ENCODE data around the gene SRGAP1. TPM values are rescaled to one million over a fixed set of nuclear protein-coding genes. Genes with fewer than 3 reads are reported as not detected.
"Not testable (repeated sequence)": the region's sequence is repeated elsewhere in the genome, so short reads cannot be mapped to it uniquely, and the experiment has no call there.

The SRGAP1 gene
- polyA plus RNA-seq, 1 donor: 29.7 TPM

DNA sequence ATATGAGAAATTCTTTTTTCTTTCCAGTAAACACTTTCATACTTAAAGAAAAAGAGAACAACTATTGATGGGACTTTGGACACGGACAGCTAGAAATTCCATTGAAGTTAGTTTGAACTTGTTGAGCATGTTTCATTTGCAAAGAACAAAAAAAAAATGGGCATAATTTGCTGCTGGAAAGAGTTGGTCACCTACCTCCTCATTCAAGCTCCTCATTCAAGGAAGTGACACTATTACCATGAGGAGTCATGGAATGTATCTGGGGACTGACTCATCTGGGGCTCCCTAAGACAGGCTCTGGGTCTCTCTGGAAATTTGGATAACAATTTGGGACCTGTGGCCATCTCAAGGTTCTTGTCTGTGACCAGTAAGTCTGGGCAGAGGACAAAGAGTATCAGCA, 327.2 kb downstream of the SRGAP1 start:
- DNase-seq: no peak

DNA sequence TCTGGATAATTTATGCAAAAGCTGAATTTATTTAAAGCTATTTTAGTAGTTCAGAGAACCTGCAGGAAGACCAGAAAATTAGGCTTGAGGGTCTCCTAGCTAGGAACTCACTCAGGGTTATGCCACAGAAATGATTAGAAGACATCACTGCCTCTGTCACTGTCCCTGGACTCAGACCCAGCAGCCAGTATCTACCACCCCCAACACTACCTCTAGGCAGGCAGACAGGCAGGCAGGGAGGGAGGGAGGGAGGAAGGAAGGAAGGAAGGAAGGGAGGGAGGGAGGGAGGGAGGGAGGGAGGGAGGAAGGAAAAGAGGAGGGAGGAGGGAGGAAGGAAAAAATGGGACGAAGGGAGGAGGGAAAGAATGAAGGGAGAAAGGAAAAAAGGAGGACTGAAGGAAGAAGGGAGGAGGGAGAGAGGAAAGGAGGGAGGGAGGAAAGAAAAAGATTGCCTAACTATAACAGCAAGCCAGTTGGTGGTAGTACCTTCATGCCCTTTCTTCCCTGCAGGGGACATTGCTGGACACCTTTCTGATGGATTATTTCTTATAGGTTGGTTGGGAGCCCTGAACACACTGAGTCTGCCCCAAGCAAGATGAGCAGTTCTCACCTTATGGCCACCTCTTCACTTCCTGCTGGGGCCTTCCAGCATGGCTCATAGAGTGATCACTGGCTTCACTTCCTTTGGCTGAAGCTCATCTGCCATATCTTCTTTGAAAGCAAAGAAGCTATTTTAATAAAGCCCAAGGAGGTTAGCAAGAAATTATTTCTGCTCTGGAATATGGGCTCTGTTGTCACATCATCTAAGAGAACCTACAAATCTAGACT, 327.9 kb downstream of the SRGAP1 start:
- DNase-seq: no peak

DNA sequence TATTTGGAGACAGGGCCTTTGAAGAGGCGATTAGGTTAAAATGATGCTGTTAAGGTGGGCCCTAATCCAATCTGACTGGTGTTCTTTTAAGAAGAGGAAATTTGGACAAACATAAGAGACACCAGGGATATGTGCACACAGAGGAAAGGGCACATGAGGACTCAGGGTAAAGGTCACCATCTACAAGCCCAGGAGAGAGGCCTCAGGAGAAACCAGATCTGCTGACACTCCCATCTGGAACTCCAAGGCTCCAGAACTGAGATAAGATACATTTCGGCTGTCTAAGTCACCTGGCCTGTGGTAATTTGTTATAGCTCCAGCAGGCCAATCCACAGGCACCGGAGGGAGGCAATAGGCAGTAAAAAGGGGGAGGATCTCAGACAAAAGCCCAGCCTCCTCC, 329.0 kb downstream of the SRGAP1 start:
- no peak for DNase-seq

DNA sequence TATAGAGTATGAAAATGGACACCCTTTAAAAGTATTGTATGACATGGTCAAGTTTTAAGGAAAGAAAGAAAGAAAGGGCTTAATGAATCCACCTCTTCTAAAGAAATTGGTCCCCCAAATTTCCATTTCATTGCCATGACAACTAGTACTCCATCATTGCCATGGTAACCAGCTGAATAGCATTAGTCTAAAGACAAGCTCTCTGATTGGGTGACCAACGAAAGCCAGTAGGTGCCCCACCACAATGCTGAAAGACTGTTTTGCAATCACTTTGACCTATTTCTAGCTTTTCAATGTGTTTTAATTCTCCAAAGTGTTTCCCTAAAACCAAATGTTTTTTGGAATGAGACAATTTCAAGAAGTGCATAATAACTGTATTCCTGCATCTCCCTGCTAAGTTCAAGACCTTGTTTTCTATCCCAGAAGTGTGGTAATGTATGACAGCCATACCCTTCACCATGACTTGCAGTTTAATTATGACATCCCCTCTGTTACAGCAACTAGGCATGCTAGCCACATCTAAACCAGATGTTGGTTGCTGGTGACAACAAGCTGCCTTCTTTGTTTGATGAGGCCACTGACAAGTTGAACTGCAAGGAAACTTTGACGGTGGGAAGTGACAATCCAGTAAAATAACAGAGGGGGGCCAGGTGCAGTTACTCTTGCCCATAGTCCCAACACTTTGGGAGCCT, 330.9 kb downstream of the SRGAP1 start:
- DNase-seq: no peak

DNA sequence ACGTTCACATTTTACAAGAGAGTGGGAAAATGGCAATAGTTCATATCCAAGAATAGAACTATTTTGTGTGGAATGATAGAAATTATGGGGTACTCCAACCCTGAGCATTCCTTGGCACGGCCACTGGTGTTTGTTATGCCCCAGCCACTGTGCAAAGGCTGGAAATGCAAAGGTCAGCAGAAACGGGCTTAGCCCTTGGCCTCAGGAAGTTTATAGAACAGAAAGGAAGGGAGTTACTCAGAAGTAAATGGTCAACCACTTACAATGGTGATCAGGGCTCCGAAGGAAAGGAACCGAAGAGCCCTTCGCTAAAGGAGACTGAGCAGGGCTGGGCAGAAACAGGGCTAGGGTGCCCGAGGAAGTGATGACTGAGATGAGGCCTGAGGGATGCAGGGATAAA, 332.5 kb downstream of the SRGAP1 start:
- no peak for DNase-seq

DNA sequence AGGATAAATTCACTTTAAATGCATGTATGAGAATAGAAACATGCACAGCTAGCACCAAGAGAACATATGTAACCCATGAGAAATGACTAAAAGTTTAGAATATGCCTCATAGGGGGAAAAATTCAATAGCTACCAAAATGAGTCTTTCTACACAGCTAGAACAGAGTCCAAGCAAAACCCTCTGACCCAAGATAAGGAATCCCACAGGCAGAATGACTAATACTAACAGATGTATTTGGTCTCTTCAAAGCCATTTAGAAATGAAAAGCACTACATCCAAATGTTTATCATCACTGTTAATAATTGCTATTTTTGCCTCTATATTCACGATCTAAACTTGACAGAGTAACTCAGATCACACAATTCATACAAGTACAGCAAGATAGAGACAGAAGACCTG, 333.6 kb downstream of the SRGAP1 start:
- no peak for DNase-seq

DNA sequence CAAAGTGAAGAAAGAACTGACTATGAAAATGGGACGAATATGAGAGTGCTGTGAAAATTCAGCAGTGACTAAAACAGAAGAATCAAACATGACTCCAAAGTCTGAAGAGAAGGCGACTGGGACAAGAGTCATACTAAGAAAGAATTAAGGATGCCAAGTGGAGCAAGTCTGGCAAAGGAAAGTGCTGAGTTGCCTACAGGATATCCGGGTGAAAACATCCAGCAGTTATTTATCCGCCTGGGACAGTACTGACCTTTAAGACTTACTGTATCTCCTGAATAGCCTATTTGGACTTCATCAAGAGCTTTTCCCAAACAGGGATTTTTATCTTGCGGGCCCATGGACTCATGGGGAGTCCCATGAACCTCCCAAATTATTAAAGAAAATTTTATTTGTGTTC, 336.5 kb downstream of the SRGAP1 start:
- no peak for DNase-seq

DNA sequence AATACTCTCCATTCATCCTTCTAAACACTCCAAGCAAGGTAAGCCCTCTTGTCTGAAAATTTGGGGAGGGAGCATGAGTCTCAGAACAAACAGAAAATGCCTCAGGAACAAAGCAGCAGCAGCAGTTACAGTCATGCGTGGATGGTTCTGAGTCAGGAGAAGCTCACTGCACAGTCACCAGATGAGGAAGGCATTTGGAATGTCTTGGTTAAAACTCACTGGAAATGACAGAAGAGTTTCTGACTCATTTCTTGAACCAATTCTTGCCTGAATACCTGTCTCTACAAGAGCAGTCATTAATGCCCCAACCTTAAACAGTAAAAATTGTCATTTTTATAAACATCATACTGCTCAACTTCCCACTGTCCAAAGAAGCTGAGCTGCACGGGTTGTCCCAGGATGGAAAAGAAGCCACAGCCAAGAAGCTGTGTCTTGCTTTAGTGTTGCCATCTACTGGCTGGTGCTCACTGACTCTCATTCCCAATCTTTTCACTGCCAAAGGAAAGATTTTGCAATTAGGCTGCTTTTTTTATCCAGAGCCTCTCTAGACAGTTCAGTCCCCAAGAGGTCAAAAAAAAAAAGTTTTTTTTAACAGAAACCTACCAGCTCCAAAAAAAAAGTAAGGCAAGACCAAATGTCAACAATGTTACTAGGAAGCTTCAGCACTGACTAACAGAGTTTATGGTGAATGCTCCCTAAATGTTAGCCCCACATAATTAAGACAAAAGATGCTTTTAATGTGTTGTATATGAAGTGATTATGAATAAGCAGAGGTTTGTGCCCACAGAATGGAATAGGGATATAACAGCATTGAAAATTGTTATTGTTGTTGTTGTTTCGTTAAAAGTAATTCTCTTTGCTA, 337.2 kb downstream of the SRGAP1 start:
- DNase-seq: peak; percentile 62

DNA sequence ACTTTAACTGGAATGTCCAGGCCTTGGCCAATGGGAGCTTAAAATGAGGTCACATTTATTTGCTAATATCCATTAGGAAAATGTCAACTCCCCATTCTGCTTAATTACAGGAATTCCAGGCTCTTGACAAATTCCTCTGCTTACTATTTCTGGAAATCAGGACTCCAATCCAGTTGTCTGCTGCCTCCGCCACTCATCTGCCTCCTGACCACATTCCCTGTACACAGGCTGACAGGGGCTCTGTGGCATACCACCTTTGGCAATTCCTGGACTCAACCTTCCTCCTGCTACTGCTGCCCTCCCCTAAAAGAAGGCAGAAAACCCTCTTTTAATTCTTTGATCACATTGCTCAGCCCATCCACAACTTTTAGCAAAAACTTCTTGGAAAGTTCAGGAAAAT, 339.7 kb downstream of the SRGAP1 start:
- no peak for DNase-seq

DNA sequence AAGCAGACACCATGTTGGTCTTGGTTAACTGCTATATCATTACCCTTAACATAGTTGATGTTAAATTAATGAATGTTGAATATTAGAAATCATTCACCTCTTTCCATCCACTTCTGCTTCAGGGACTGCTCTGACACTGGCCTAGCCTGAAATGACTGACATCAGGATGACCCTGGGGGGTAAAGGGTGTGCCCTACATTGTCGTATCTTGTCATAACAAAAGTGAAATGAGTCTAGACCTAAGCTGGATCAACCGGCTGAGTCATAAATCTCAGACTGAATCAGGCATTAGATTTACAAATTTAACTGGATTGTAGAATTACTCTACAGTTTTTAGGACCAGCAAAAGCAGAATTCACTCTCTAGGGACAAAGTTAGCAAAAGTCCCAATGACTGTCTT, 342.3 kb downstream of the SRGAP1 start:
- no peak for DNase-seq

DNA sequence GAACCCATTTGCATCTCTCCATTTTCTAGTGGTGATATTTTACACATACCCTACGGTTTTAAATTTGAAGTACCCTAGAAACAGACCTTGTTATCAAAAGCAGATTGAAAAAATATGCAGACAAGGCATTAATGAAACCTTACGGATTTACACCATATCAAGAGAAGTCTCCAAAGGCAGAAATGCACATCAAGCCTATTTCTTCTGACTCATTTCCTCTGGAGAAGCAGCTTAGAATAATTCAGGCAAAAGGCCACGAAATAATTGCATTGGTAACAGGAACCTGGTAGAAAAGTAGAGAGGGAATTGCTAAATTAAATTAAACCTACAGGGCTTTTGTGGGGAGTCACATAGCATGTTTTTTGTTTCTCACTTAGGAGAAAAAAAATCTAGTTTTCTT, 342.9 kb downstream of the SRGAP1 start:
- no peak for DNase-seq

DNA sequence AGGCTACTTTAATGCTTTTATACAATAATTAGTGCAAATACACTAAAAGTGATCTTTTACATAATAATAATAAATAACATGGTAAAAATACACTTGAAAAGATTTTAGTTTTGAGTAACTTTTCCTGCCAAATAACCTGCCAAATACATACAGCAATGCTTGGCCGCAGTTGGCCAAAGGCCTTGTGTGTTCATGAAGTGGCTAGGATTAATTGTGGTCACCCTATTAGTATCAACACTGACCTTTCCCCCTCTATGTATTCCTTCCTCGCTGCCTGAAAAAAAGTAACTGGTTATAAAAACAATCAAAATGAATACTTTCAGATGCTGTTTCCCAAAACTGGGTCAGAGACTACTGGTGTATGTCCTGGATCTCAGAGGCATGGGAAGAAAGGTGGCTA, 343.3 kb downstream of the SRGAP1 start:
- no peak for DNase-seq

DNA sequence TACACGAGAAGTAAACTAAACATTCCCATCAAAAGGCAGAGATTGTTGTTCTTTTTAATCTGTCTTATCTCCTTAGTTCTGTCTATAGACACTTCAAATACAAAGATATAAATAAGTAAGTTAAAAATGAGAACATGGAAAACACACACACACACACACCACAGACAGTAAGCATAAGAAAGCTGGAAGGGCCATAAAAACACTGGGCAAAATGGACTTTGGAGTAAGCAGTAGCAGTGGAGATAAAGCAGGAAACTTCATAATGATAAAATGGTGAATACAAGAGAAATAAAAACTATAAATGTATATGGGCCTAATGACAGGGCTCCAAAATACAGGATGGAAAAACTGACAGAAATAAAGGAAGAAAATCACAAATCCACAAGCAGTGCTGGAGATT, 345.0 kb downstream of the SRGAP1 start:
- DNase-seq: no peak

DNA sequence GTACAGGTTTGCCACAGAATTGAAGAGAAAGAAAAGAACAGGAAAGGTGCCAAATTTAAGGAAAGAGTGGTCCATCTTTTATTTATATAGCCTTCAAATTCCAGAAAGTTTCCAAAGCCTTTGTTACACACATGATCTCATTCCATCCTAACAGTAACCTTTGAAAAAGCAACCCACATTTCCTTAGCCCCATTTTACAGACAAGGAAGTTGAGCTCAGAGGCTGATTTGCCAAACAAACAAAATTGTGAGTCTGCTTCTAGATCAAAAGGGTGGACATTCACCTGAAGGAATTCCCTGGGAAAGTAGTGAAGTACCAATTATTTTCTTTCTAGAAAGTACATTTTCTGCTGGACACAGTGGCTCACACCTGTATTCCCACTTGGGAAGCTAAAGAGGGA, 345.6 kb downstream of the SRGAP1 start:
- DNase-seq: no peak

DNA sequence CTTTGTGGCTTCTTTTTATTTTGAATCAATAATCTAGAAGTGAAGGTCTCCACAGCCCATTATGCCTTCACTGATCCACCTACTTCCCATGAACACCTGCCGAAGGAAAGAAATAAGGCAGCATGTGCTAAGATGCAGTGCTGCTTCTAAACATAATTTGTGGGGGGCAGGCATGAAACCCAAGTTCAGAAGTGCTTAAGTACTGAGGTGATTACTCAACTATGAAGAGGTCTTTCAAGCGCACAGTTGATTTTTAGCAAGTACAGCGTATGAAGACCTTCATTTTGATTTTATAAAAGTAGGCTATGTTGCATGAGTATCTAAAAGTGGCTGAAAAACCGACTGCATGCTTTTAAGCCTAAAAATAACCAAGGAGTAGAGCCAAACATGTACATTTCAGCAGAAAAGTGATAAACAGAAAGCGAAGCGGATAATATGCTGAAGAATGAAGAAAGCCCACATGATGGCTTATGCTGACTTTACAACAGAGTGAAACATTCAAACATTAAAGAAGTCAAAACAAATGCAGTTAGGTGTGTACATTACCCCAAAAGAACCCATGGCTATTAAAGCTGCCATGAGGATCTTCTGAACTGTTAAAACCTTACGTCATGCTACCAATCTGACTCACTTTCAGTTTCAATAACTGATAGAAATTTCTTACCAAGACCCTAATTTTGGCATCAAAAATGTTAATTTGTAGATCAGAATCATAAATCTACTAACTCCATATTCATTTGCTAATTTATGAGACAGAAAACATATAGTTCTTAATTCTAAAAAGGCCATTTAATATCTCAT, 348.3 kb downstream of the SRGAP1 start:
- no peak for DNase-seq

DNA sequence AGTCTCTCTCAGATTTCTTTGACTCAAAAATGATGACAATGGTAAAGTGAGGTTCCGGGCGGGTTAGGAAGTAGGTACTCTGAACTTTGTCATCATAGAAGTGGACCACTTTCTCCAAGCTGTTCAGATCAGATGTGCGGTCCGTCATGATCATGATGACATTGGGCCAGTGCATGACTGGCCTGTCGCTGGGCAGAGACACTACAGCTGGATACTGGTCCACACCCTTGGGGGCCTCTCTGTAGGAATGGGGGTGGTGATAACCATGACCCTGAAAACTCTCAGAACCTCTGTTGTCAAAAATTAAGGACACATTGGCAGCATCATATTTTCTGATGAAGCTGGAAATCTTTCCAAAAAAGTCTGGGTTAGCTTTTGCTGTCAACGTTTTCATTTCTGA, 349.4 kb downstream of the SRGAP1 start:
- DNase-seq: no peak

DNA sequence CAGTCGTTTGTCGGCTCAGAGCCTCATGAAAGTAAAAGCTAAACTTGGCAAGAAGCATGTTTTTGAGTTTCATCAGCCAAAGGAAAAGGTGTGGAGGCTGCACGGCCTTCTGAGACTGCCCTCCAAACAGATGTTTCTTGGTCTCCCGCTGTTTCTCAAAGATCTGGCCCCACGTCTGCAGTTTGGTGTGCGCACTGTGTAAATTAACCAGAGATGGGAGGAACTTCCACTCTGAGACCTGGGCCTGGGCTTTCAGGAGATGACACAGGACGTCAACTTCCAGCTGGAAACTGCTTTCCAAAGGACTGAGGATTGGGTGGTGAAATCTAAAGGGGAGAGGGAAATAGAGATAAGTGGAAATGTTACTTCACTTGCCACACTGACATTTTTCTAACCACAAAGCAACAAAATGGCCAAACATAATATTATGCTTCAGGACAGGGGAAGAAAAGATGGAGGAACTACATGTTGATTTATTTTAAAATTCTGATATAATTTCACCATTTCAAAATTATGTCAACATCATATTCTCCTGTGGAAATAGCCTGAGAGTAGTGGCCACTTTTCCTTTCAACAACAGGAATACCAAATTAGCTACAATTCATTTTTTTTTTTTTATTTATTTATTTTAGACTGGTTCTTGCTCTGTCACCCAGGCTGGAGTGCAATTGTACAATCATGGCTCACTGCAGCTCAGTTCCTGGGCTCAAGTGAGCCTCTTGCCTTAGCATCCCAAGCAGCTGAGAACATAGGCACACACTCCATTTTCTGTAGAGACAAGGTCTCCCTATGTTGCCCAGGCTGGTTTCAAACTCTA, 350.0 kb downstream of the SRGAP1 start:
- no peak for DNase-seq

DNA sequence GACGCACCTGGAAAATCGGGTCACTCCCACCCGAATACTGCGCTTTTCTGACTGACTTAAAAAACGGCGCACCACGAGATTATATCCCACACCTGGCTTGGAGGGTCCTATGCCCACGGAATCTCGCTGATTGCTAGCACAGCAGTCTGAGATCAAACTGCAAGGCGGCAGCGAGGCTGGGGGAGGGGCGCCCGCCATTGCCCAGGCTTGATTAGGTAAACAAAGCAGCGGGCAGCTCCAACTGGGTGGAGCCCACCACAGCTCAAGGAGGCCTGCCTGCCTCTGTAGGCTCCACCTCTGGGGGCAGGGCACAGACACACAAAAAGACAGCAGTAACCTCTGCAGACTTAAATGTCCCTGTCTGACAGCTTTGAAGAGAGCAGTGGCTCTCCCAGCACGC, 351.3 kb downstream of the SRGAP1 start:
- DNase-seq: not testable (repeated sequence)

DNA sequence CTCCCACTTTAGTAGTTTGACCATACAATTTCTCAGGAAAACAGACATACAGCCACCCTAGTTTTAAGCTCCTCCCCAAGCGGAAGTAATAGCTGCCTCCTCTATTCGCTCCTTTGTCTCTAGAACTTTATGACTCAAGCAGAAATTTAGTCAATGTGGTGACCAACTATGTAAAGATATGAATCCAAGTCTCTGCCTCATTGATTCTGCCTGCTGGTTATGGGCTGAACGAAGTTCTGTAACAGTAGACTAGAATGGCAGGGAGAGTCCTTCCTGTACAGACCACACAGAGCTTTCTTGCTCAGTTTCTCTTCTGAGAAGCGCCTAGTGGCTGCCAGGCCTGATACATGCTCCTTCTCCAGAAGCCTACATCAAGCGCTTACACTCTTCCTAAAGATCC, 358.5 kb downstream of the SRGAP1 start:
- no peak for DNase-seq

DNA sequence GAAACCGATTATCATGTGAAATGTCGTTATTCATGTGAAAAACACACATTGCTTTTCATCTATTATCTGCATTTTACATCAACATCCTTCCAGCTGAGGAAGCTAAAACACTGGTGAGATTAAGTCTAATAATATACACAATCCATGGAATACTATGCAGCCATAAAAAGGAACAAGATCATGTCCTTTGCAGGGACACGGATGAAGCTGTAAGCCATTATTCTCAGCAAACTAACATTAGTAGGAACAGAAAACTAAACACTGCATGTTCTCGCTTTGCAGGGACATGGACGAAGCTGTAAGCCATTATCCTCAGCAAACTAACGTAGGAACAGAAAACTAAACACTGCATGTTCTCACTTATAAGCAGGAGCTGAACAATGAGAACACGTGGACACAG, 359.3 kb downstream of the SRGAP1 start:
- no peak for DNase-seq

DNA sequence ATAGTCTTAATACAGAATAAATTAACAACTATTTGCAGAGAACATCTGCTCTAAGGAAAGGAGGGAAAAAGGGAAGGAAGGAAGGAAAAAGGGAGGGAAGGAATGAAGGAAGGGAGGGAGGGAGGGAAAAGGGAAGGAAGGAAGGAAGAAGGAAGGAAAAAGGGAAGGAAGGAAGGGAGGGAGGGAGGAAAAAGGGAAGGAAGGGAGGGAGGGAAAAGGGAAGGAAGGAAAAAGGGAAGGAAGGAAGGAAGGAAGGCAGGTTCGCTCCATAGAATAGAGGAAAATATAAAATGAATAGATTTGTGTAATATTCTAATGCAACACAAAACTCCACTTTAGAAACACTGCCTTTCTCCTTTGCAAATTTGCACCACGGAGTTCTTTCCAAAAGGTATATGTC, 361.0 kb downstream of the SRGAP1 start:
- no peak for DNase-seq
